ENCODE results near the gene MOSPD3. TPM values are rescaled to one million over a fixed set of nuclear protein-coding genes. Genes with fewer than 3 reads are reported as not detected.

The MOSPD3 gene
- total and polyA plus RNA-seq, 10 of the 15 experiments (the other 5 are each of a cell fraction or from before 2014, with no cell fraction given): 0.61 to 13.6 (median 4.1) TPM

GRCh38 chr7:100582650-100583049 is 29.7 kb upstream of the MOSPD3 start (continued):
- TF ChIP-seq BCL3 (IDR thresholded peaks at IDR 0.05; ENCODE audit: borderline replicate concordance, insufficient read depth, low read depth, low read length, poor library complexity, severe bottlenecking): no peak
- no peak for TF ChIP-seq PKNOX1 (IDR thresholded peaks at IDR 0.05)
- no peak for TF ChIP-seq SIX5 (IDR thresholded peaks at IDR 0.05; ENCODE audit: low read depth, low read length, severe bottlenecking)
- TF ChIP-seq ZBTB40 (IDR thresholded peaks at IDR 0.05; ENCODE audit: borderline replicate concordance): no peak
- TF ChIP-seq CREB1 (IDR thresholded peaks at IDR 0.05; ENCODE audit: low read depth): no peak
- TF ChIP-seq NFYB (IDR thresholded peaks at IDR 0.05; ENCODE audit: insufficient read depth, low read depth, low read length): no peak
- TF ChIP-seq CTCF (IDR thresholded peaks at IDR 0.05 in 2 of 3, conservative IDR thresholded peaks at IDR 0.05 in 1 of 3; ENCODE audit: control insufficient read depth in 2 of 3, extremely low read depth in 1 of 3, insufficient read depth in 1 of 3, low read depth in 3 of 3, low read length in 3 of 3): no peak
- TF ChIP-seq CBFB (IDR thresholded peaks at IDR 0.05; ENCODE audit: low read depth): no peak
- TF ChIP-seq CHD1 (IDR thresholded peaks at IDR 0.05; ENCODE audit: low read depth, low read length): no peak
- no peak for TF ChIP-seq BCLAF1 (IDR thresholded peaks at IDR 0.05)
- no peak for TF ChIP-seq SMARCA5 (IDR thresholded peaks at IDR 0.05)
- TF ChIP-seq TCF3 (IDR thresholded peaks at IDR 0.05; ENCODE audit: borderline replicate concordance, insufficient read depth, low read depth, low read length): no peak
